Measurements from ENCODE around the gene XPR1.
"Not testable (repeated sequence)": the region's sequence is repeated elsewhere in the genome, so short reads cannot be mapped to it uniquely, and the experiment has no call there.

XPR1 gene

DNA sequence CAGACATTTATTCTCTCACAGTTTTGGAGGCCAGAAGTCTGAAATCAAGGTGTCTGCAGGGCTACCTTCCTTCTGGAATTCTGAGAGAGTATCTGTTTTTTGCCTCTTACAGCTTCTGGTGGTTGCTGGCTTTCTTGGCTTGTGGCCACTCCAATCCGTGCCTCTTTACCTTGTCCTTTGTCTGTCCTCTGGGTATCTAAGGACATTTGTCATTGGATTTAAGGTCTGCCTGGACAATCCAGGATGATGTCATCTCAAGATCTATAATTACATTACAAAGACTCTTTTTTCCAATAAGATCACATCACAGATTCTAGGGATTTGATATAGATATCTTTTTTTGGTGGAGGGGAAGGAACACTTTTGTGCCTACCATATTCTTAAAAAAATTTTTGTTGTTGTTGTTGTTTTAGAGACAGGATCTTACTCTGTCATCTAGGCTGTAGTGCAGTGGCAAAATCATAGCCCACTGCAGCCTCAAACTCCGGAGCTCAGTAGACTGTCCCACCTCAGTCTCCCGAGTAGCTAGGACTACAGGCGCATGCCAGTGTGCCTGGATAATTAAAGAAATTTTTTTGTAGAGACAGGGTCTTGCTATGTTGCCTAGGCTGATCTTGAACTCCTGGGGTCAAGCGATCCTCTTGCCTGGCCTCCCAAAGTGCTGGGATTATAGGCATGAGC is 61.9 kb downstream of the XPR1 start:
- DNase-seq (ENCODE audit: insufficient read length, low spot score) (no peak), FAIRE-seq (no peak)
- TF ChIP-seq POLR2A (IDR thresholded peaks at IDR 0.05; ENCODE audit: low read depth, low read length): no peak

DNA sequence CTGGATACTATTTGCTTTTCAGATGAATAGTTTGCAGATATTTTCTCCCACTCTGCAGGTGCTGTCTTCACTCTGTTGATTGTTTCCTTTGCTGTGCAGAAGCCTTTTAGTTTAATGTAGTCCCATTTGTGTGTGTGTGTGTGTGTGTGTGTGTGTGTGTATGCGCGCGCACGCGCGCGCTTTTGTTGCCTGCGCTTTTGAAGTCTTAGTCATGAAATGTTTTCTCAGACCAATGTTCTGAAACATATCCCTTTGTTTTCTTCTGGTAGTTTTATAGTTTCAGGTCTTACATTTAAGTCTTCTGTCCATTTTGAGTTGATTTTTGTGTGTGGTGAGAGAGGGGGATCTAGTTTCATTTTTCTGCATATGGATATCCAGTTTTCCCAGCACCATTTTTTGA is 63.5 kb downstream of the XPR1 start:
- no peak for TF ChIP-seq POLR2A (IDR thresholded peaks at IDR 0.05; ENCODE audit: low read depth, low read length)
- no peak for FAIRE-seq
- DNase-seq (ENCODE audit: insufficient read length, low spot score): no peak

- TF ChIP-seq POLR2A (IDR thresholded peaks at IDR 0.05; ENCODE audit: low read depth, low read length): no peak
Measured at GRCh38 chr1:180696361-180696760, 64.5 kb downstream of the XPR1 start.

GRCh38 chr1:180698580-180698979 is 66.8 kb downstream of the XPR1 start:
- DNase-seq (ENCODE audit: insufficient read length, low spot score) (no peak), FAIRE-seq (peak; percentile 38)
- no peak for TF ChIP-seq POLR2A (IDR thresholded peaks at IDR 0.05; ENCODE audit: low read depth, low read length)

More at GRCh38 chr1:180696361-180696760, 64.5 kb downstream of the XPR1 start:
- FAIRE-seq: no peak
- DNase-seq (ENCODE audit: insufficient read length, low spot score): no peak

- FAIRE-seq; DNase-seq (ENCODE audit: insufficient read length, low spot score): not testable (repeated sequence)
Measured at GRCh38 chr1:180702376-180702775, 70.6 kb downstream of the XPR1 start.

DNA sequence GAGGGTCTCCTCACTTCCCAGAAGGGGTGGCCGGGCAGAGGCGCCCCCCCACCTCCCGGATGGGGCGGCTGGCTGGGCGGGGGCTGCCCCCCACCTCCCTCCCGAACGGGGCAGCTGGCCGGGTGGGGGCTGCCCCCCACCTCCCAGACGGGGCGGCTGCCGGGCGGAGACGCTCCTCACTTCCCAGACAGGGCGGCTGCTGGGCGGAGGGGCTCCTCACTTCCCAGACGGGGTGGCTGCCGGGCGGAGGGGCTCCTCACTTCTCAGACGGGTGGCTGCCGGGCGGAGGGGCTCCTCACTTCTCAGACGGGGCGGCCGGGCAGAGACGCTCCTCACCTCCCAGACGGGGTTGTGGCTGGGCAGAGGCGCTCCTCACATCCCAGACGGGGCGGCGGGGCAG is 78.9 kb downstream of the XPR1 start:
- not testable (repeated sequence) for DNase-seq (ENCODE audit: insufficient read length, low spot score); FAIRE-seq

DNA sequence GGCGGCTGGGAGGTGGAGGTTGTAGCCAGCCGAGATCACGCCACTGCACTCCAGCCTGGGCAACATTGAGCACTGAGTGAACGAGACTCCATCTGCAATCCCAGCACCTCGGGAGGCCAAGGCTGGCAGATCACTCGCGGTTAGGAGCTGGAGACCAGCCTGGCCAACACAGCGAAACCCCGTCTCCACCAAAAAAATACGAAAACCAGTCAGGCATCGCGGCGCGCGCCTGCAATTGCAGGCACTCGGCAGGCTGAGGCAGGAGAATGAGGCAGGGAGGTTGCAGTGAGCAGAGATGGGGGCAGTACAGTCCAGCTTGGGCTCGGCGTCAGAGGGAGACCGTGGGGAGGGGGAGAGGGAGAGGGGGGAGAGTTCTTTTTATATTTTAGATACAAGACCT is 79.4 kb downstream of the XPR1 start:
- DNase-seq (ENCODE audit: insufficient read length, low spot score); FAIRE-seq: not testable (repeated sequence)

- no peak for TF ChIP-seq POLR2A (IDR thresholded peaks at IDR 0.05; ENCODE audit: low read depth, low read length)
- no peak for DNase-seq (ENCODE audit: insufficient read length, low spot score)
- no peak for FAIRE-seq
Measured at GRCh38 chr1:180720753-180721152, 88.9 kb downstream of the XPR1 start.

DNA sequence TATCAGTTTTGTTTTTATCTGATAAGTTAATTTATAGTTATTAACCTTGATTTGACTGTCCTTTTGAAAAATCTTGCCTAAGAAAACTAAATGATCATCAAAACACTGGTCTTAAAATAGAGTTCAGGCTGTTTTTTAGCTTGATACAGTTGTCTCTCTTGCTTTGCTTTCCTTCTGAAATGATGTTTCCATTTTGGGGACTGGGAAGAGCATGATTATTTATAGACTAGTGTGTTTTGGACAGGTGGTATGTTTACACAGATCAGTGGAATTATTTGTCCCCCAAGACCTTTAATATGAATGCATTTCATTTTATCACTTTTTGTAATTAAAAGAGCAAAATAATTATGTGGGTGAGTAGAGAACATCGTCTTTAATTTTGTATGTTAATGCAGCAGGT is 90.8 kb downstream of the XPR1 start:
- FAIRE-seq (no peak), DNase-seq (ENCODE audit: insufficient read length, low spot score) (no peak)
- no peak for TF ChIP-seq POLR2A (IDR thresholded peaks at IDR 0.05; ENCODE audit: low read depth, low read length)

GRCh38 chr1:180724055-180724454 is 92.2 kb downstream of the XPR1 start:
- FAIRE-seq (no peak), DNase-seq (ENCODE audit: insufficient read length, low spot score) (no peak)
- TF ChIP-seq POLR2A (IDR thresholded peaks at IDR 0.05; ENCODE audit: low read depth, low read length): no peak

DNA sequence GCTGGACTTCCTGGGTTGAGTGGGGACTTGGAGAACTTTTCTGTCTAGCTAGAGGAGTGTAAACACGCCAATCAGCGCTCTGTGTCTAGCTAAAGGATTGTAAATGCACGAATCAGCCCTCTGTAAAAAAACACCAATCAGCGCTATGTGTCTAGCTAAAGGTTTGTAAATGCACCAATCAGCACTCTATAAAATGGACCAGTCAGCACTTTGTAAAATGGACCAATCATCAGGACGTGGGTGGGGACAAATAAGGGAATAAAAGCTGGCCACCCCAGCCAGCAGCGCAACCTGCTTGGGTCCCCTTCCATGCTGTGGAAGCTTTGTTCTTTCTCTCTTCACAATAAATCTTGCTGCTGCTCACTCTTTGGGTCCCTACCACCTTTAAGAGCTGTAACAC is 94.2 kb downstream of the XPR1 start:
- not testable (repeated sequence) for FAIRE-seq; DNase-seq (ENCODE audit: insufficient read length, low spot score)

GRCh38 chr1:180727751-180728150 is 95.9 kb downstream of the XPR1 start:
- not testable (repeated sequence) for DNase-seq (ENCODE audit: insufficient read length, low spot score); FAIRE-seq

GRCh38 chr1:180728472-180729106 is 96.8 kb downstream of the XPR1 start:
- FAIRE-seq: no peak
- no peak for TF ChIP-seq POLR2A (IDR thresholded peaks at IDR 0.05; ENCODE audit: low read depth, low read length)

GRCh38 chr1:180731131-180731530 is 99.3 kb downstream of the XPR1 start:
- no peak for DNase-seq (ENCODE audit: insufficient read length, low spot score)
- no peak for FAIRE-seq
- TF ChIP-seq POLR2A (IDR thresholded peaks at IDR 0.05; ENCODE audit: low read depth, low read length): no peak

More at GRCh38 chr1:180728472-180729106, 96.8 kb downstream of the XPR1 start:
- DNase-seq (ENCODE audit: insufficient read length, low spot score): no peak

GRCh38 chr1:180732866-180733265 is 101.0 kb downstream of the XPR1 start:
- no peak for DNase-seq (ENCODE audit: insufficient read length, low spot score)
- TF ChIP-seq POLR2A (IDR thresholded peaks at IDR 0.05; ENCODE audit: low read depth, low read length): no peak
- no peak for FAIRE-seq

Data from H54 (cell line).